Astrocyte (in vitro differentiated cells and primary cell): Measurements from ENCODE around the gene OCA2.

Experiments used
- EZH2 ChIP-seq: IDR thresholded peaks from 2 replicates; pipeline ENCODE4 v1.6.1; 2012; ENCODE audit warnings: mild to moderate bottlenecking, low read length, inconsistent platforms; ENCODE audit not compliant: insufficient read depth
- TF ChIP-seq, protein P1 (sequence below): IDR thresholded peaks from 2 replicates; pipeline ENCODE4 v1.5.1; 2011; ENCODE audit warnings: low read depth, mild to moderate bottlenecking, inconsistent platforms, low read length, moderate library complexity; ENCODE audit not compliant: insufficient read depth

DNA sequence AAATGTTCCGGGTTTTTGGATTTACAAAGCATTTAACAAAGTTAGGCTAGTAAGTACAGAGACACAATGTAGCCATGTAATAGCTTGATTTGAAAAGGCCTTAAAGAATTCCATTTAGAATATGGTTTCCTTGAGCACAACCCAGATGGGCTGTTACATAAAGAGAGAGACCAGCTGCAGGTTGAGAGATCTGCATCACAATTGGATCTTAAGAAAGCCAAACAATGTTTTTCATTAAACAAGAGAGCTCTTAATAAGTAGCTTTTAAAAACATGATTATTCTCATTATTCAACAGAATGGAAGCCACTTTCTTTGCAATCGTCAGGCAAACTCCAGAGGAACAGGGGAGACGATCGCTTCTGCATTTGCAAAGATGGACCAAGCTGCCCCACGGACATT is 300.3 kb downstream of the OCA2 start:
- TF ChIP-seq, protein P1, sequence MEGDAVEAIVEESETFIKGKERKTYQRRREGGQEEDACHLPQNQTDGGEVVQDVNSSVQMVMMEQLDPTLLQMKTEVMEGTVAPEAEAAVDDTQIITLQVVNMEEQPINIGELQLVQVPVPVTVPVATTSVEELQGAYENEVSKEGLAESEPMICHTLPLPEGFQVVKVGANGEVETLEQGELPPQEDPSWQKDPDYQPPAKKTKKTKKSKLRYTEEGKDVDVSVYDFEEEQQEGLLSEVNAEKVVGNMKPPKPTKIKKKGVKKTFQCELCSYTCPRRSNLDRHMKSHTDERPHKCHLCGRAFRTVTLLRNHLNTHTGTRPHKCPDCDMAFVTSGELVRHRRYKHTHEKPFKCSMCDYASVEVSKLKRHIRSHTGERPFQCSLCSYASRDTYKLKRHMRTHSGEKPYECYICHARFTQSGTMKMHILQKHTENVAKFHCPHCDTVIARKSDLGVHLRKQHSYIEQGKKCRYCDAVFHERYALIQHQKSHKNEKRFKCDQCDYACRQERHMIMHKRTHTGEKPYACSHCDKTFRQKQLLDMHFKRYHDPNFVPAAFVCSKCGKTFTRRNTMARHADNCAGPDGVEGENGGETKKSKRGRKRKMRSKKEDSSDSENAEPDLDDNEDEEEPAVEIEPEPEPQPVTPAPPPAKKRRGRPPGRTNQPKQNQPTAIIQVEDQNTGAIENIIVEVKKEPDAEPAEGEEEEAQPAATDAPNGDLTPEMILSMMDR, result no peak
- TF ChIP-seq EZH2, result no peak
